ENCODE measurements around the gene CRYBG1.

- TF ChIP-seq CREB1 (IDR thresholded peaks at IDR 0.05; ENCODE audit: low read depth) (no peak), RAD21 (IDR thresholded peaks at IDR 0.05; ENCODE audit: low read depth) (no peak), FOXM1 (IDR thresholded peaks at IDR 0.05; ENCODE audit: borderline replicate concordance, low read depth) (no peak), REST (IDR thresholded peaks at IDR 0.05; ENCODE audit: low read depth) (no peak), EP300 (IDR thresholded peaks at IDR 0.05; ENCODE audit: borderline replicate concordance) (no peak), MAX (IDR thresholded peaks at IDR 0.05) (no peak), TAF1 (IDR thresholded peaks at IDR 0.05; ENCODE audit: low read depth) (no peak), CEBPB (IDR thresholded peaks at IDR 0.05) (no peak), TCF12 (IDR thresholded peaks at IDR 0.05; ENCODE audit: low read depth) (no peak), USF1 (IDR thresholded peaks at IDR 0.05) (no peak), ZBTB7A (IDR thresholded peaks at IDR 0.05; ENCODE audit: low read depth) (no peak), YY1 (IDR thresholded peaks at IDR 0.05; ENCODE audit: low read depth) (no peak)
These were observed 253.1 kb downstream of the CRYBG1 start for GRCh38 chr6:106613590-106613989.

All from Ishikawa (cell line).